Transverse colon (tissue), 4 donors: ENCODE data around the gene KIAA1217. TPM values are rescaled to one million over a fixed set of nuclear protein-coding genes. Genes with fewer than 3 reads are reported as not detected.
A peak's percentile ranks its signal among the peaks of the same experiment; 100 is the strongest.

Experiments
- DNase-seq: peaks from one replicate; pipeline ENCODE4 v3.0.0-alpha.2; 2019
- H3K27ac ChIP-seq, 4 donors: fragments of 200-600 bp; sonication (generic); 2 replicates each; pipeline ENCODE4 v1.5.1; 2016 to 2018; ENCODE audit warnings: inconsistent platforms in 4 of 4
- H3K27me3 ChIP-seq: fragments of 200-600 bp; sonication (generic); 2 replicates; pipeline ENCODE4 v1.5.1; 2017; ENCODE audit warnings: inconsistent platforms
- H3K36me3 ChIP-seq, 4 donors: fragments of 200-600 bp; sonication (generic); 2 replicates each; pipeline ENCODE4 v1.5.1; 2017 to 2019; ENCODE audit warnings: inconsistent platforms in 4 of 4
- H3K4me1 ChIP-seq, 4 donors: fragments of 200-600 bp; sonication (generic); 2 replicates each; pipeline ENCODE4 v1.5.1; 2017 to 2020; ENCODE audit warnings: inconsistent platforms in 4 of 4
- H3K4me3 ChIP-seq, 4 donors: fragments of 200-600 bp; sonication (generic); 1 replicate in 1 of 4; 2 replicates in 3 of 4; pipeline versions ENCODE4 v1.5.1 to v1.6.1; 2017 to 2019; ENCODE audit warnings: inconsistent platforms in 4 of 4
- H3K9me3 ChIP-seq, 2 donors: fragments of 200-600 bp; sonication (generic); 2 replicates each; pipeline ENCODE4 v1.5.1; 2017 to 2019; ENCODE audit warnings: inconsistent platforms in 2 of 2
- CTCF ChIP-seq, 5 experiments: fragments of 200-600 bp in 3 of 5; fragments of 450-650 bp in 2 of 5; sonication (generic) in 3 of 5; IDR thresholded peaks; 1 replicate in 2 of 5; 2 replicates in 3 of 5; pipeline ENCODE4 v1.5.1; 2016 to 2017; ENCODE audit warnings: antibody characterized with exemption in 5 of 5, inconsistent platforms in 3 of 5, mild to moderate bottlenecking in 2 of 5, moderate library complexity in 1 of 5
- EP300 ChIP-seq: sonication (generic); formaldehyde crosslinking; IDR thresholded peaks from one replicate; pipeline ENCODE4 v1.6.1; 2017; ENCODE audit warnings: antibody characterized with exemption, low read depth
- POLR2A ChIP-seq: fragments of 450-650 bp; IDR thresholded peaks from one replicate; pipeline ENCODE4 v1.6.1; 2016; ENCODE audit warnings: antibody characterized with exemption, mild to moderate bottlenecking, moderate library complexity
- POLR2AphosphoS5 ChIP-seq, 3 donors: sonication (generic); formaldehyde crosslinking; IDR thresholded peaks; one replicate each; pipeline ENCODE4 v1.6.1; 2016; ENCODE audit warnings: antibody characterized with exemption in 3 of 3
- WGBS, 2 donors: methylation state at CpG; one replicate each; pipeline ENCODE4 v1.1.5; 2018; ENCODE audit warnings: low coverage in 1 of 2; 5-methylcytosine and 5-hydroxymethylcytosine counted together
- in situ Hi-C, 4 donors: fragments of 200-750 bp; cut with MboI; loops; one replicate each; pipeline versions ENCODE4 v1.15.0 to v1.15.1; 2017; ENCODE audit warnings: low sequenced_read_pairs in 3 of 4, low pct_ligation_motif_present in 1 of 4, low pct_unique_long_range_greater_than_20kb in 1 of 4
- intact Hi-C: fragments of 100-400 bp; cut with DNase I; formaldehyde crosslinking; loops from one replicate; pipeline ENCODE4 v1.15.1; 2023; ENCODE audit warnings: low total_unique reads
- total RNA-seq, 4 donors: library from RNA; depleted of rRNA; stranded (reverse); fragments of >200 nt; gene quantifications; one replicate each; pipeline ENCODE4 v1.1.0, GENCODE V29; 2016

KIAA1217 gene
- total RNA-seq, 4 donors from 2014 or later = 56.5 to 175 (median 72.0) TPM

DNA sequence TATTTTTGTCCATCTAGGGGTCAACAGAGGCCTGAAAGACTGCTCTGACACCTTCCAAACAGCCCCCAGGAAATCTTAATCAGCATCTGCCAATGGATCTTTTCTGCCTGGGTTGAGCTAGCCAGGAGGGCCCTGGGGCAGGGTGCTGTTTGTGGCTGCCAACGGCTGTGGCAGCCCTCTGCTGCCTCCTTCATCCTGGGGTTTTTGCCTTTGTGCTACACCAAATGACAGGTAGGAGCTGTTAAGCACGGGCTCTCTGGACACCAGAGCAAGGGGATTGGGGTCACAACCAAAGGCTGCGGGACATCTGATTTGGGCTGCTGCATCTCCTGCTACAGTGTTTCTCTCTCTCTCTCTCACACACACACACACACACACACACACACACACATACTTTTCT, 2.0 kb upstream of the KIAA1217 start:
- no peak for DNase-seq
- no peak for TF ChIP-seq EP300
- no peak for TF ChIP-seq POLR2A
- TF ChIP-seq CTCF (IDR thresholded peaks at IDR 0.05) = no peak
- TF ChIP-seq POLR2AphosphoS5 (IDR thresholded peaks at IDR 0.05) = no peak
- no peak overlapping the region for H3K4me3 ChIP-seq
- H3K9me3 ChIP-seq = no peaks in the 10 kb centered on the region
- peak overlapping the region; percentile 81 to 89 (median 87) for H3K27ac ChIP-seq
- 61% methylated on average over 3 of the region's 3 CpGs; no CpG with 5 or more reads in 1 of the 2 donors for WGBS, 2 donors
- H3K36me3 ChIP-seq = no peaks in the 10 kb centered on the region
- in situ Hi-C loops = loop anchor here in 2 of 4 donors (25.0 kb wide), 2 partner anchors 305 to 895 kb away; no protein-coding TSS in a partner anchor
- H3K27me3 ChIP-seq = no peaks in the 10 kb centered on the region
- H3K4me1 ChIP-seq = peaks cover 16 to 37% (median 33%) of the 10 kb centered on the region in 4 donors
- intact Hi-C loops = no loop called here

DNA sequence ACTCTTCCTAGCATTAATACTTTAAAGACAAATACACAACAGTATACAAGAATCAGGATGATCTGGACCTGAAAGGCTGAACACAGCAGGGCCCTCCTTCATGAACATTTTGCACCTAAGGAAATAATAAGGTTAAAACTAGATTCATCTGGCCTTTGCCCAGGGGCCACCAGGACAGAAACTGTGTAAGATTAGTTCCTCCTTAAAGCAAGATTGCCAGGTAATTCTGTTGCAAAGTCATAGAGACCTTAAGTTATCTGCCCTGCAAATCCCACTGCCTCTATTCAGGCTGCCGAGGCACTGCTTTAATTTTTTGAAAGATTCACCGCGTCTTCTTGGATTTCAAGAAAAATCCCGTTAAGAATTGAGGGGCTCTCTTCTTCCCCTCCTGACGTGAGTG, 1.6 kb upstream of the KIAA1217 start:
- peak; percentile 27 for DNase-seq
- intact Hi-C loops (no loop called here), in situ Hi-C loops (loop anchor here in 2 of 4 donors (25.0 kb wide), 2 partner anchors 305 to 895 kb away; no protein-coding TSS in a partner anchor)
- H3K9me3 ChIP-seq = no peaks in the 10 kb centered on the region
- peak overlapping the region; percentile 81 to 89 (median 87) for H3K27ac ChIP-seq
- no peaks in the 10 kb centered on the region for H3K36me3 ChIP-seq
- H3K27me3 ChIP-seq = no peaks in the 10 kb centered on the region
- H3K4me3 ChIP-seq = no peak overlapping the region
- 61 to 81% methylated on average over 5 of the region's 5 CpGs for WGBS, 2 donors
- H3K4me1 ChIP-seq = peaks cover 16 to 36% (median 32%) of the 10 kb centered on the region in 4 donors
- TF ChIP-seq EP300 = no peak
- no peak for TF ChIP-seq CTCF (IDR thresholded peaks at IDR 0.05)
- no peak for TF ChIP-seq POLR2A
- TF ChIP-seq POLR2AphosphoS5 (IDR thresholded peaks at IDR 0.05) = no peak

- WGBS, 2 donors = 36 to 40% methylated on average over 11 to 13 of the region's 13 CpGs
- H3K4me1 ChIP-seq = peaks cover 16 to 36% (median 32%) of the 10 kb centered on the region in 4 donors
- intact Hi-C loops = no loop called here
- DNase-seq = peak; percentile 27
- H3K27me3 ChIP-seq = no peaks in the 10 kb centered on the region
- no peaks in the 10 kb centered on the region for H3K9me3 ChIP-seq
- peak overlapping the region in 3 of 4 donors; percentile 46 to 75 (median 58) for H3K4me3 ChIP-seq
- TF ChIP-seq CTCF (IDR thresholded peaks at IDR 0.05) = no peak
- peak in 1 of 3 donors; percentile 9 for TF ChIP-seq POLR2AphosphoS5 (IDR thresholded peaks at IDR 0.05)
- in situ Hi-C loops = loop anchor here in 2 of 4 donors (25.0 kb wide), 2 partner anchors 304 to 896 kb away; no protein-coding TSS in a partner anchor
- peak overlapping the region; percentile 81 to 89 (median 87) for H3K27ac ChIP-seq
- H3K36me3 ChIP-seq = no peaks in the 10 kb centered on the region
These were observed 942 bp upstream of the KIAA1217 start for GRCh38 chr10:24207781-24208611.

DNA sequence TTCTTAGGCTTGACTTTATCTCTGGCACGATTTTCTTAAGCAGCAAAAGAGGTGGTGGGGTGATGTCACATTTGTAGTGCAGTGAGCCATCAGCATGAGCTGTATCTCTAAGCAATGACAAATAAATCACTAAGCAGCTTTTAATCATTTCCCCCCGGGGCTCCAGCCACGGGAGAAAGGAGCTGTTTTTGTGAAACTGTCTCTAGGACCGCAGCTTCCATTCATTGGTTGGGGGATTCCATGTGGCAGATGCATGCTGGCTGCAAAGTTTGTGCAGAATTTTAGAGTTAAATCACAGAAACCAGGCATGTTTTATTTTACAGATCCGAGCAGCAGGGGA, 464 bp downstream of the KIAA1217 start:
- Histone ChIP-seq H3K27ac (peak overlapping the region; percentile 81 to 89 (median 87)), H3K4me1 (peaks cover 16 to 37% (median 32%) of the 10 kb centered on the region in 4 donors), H3K36me3 (no peaks in the 10 kb centered on the region), H3K4me3 (peak overlapping the region; percentile 10 to 75 (median 52)), H3K9me3 (no peaks in the 10 kb centered on the region), H3K27me3 (no peaks in the 10 kb centered on the region)
- in situ Hi-C loops (loop anchor here in 2 of 4 donors (25.0 kb wide), 2 partner anchors 303 to 897 kb away; no protein-coding TSS in a partner anchor), intact Hi-C loops (no loop called here)
- 0 to 1% methylated on average over 2 to 5 of the region's 5 CpGs for WGBS, 2 donors
- DNase-seq = no peak
- TF ChIP-seq POLR2AphosphoS5 (IDR thresholded peaks at IDR 0.05) (no peak), POLR2A (no peak), CTCF (IDR thresholded peaks at IDR 0.05) (no peak), EP300 (no peak)
